ENCODE measurements around the gene DSC3.

DSC3 gene

GRCh38 chr18:30999887-31000628 is 42.5 kb downstream of the DSC3 start:
- TF ChIP-seq EP300 (IDR thresholded peaks at IDR 0.05; ENCODE audit: borderline replicate concordance) (no peak), ZBTB7A (IDR thresholded peaks at IDR 0.05; ENCODE audit: low read depth) (no peak), TAF1 (IDR thresholded peaks at IDR 0.05; ENCODE audit: low read depth) (no peak), YY1 (IDR thresholded peaks at IDR 0.05; ENCODE audit: low read depth) (no peak), CREB1 (IDR thresholded peaks at IDR 0.05; ENCODE audit: low read depth) (no peak), TCF12 (IDR thresholded peaks at IDR 0.05; ENCODE audit: low read depth) (no peak), RAD21 (IDR thresholded peaks at IDR 0.05; ENCODE audit: low read depth) (no peak), MAX (IDR thresholded peaks at IDR 0.05) (no peak), USF1 (IDR thresholded peaks at IDR 0.05) (no peak), REST (IDR thresholded peaks at IDR 0.05; ENCODE audit: low read depth) (no peak), NFIC (IDR thresholded peaks at IDR 0.05) (no peak), TEAD4 (IDR thresholded peaks at IDR 0.05) (no peak), FOXM1 (IDR thresholded peaks at IDR 0.05; ENCODE audit: borderline replicate concordance, low read depth) (no peak)

DNA sequence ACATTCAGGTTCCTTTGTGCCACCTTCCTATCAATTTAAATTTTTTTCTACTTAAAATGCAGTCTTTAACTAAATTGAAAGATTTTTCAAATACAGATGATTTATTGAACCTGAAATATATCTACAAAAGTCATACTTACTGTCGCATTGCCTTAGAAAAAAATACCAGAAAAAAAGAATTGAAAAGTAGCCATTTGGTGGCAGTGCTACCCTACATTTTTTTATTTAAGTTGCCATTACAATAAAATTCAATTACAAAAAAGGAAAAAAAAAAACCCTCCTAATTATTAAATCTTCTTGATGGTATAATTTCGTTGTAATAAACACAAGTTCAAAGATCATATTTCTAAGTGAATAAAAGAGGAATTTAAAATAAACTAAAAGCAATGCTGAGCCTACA is 43.4 kb downstream of the DSC3 start:
- TF ChIP-seq CREB1 (IDR thresholded peaks at IDR 0.05; ENCODE audit: low read depth) (no peak), RAD21 (IDR thresholded peaks at IDR 0.05; ENCODE audit: low read depth) (peak; percentile 39)

- no peak for TF ChIP-seq REST (IDR thresholded peaks at IDR 0.05; ENCODE audit: low read depth)
- no peak for TF ChIP-seq TCF12 (IDR thresholded peaks at IDR 0.05; ENCODE audit: low read depth)
- TF ChIP-seq NFIC (IDR thresholded peaks at IDR 0.05), result no peak
- TF ChIP-seq TAF1 (IDR thresholded peaks at IDR 0.05; ENCODE audit: low read depth), result no peak
- no peak for TF ChIP-seq TEAD4 (IDR thresholded peaks at IDR 0.05)
- TF ChIP-seq EGR1 (IDR thresholded peaks at IDR 0.05), result no peak
- no peak for TF ChIP-seq EP300 (IDR thresholded peaks at IDR 0.05; ENCODE audit: borderline replicate concordance)
- no peak for TF ChIP-seq MAX (IDR thresholded peaks at IDR 0.05)
- no peak for TF ChIP-seq CREB1 (IDR thresholded peaks at IDR 0.05; ENCODE audit: low read depth)
- TF ChIP-seq RAD21 (IDR thresholded peaks at IDR 0.05; ENCODE audit: low read depth), result no peak
- TF ChIP-seq FOXM1 (IDR thresholded peaks at IDR 0.05; ENCODE audit: borderline replicate concordance, low read depth), result no peak
- TF ChIP-seq YY1 (IDR thresholded peaks at IDR 0.05; ENCODE audit: low read depth), result no peak
- no peak for TF ChIP-seq CEBPB (IDR thresholded peaks at IDR 0.05)
- TF ChIP-seq USF1 (IDR thresholded peaks at IDR 0.05), result no peak
- no peak for TF ChIP-seq ZBTB7A (IDR thresholded peaks at IDR 0.05; ENCODE audit: low read depth)
Measured at GRCh38 chr18:30997223-30997622, 45.3 kb downstream of the DSC3 start.

- no peak for TF ChIP-seq TAF1 (IDR thresholded peaks at IDR 0.05; ENCODE audit: low read depth)
- TF ChIP-seq MAX (IDR thresholded peaks at IDR 0.05), result no peak
- no peak for TF ChIP-seq TEAD4 (IDR thresholded peaks at IDR 0.05)
Measured at GRCh38 chr18:30992231-30992630, 50.3 kb downstream of the DSC3 start.

DNA sequence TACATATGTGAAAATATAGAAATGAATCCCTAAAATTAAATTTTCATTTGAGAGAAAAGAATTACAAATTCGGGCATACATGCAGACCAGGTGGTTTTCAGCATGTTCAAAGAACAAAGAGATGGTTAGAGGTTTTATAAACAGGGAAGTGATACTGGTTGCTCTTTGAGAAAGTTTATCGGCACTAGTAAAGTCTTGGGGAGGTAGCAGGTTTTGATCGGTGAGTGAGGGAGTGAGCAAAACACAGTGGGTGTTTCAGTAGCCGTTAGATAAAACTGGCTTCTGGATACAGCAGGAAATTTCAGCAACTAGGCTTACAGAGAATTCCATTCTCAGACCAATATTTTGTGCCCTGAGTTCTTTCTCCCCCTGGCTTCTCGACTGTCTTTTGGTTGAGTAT is 51.1 kb downstream of the DSC3 start:
- TF ChIP-seq CREB1 (IDR thresholded peaks at IDR 0.05; ENCODE audit: low read depth), result no peak
- no peak for TF ChIP-seq MAX (IDR thresholded peaks at IDR 0.05)
- no peak for TF ChIP-seq EGR1 (IDR thresholded peaks at IDR 0.05)

DNA sequence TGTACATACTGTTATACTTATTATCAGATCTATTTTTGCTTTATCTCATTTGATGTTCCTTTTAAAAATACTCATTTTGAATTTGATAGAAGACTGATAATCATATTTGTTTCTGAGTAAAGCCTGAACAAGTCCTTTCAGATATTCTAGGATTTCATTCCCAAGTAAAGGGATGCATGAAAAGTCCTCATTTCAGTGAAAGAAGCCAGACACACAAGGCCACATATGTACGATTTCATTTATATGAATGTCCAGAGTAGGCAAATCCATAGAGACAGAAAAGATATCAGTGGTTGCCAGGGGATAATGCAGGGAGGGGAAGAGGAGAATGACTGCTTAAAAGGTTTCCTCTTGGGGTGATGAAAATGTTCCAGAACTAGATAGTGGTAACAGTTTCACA is 53.4 kb downstream of the DSC3 start:
- TF ChIP-seq YY1 (IDR thresholded peaks at IDR 0.05; ENCODE audit: low read depth) (no peak), MAX (IDR thresholded peaks at IDR 0.05) (no peak), USF1 (IDR thresholded peaks at IDR 0.05) (no peak), TCF12 (IDR thresholded peaks at IDR 0.05; ENCODE audit: low read depth) (no peak), ZBTB7A (IDR thresholded peaks at IDR 0.05; ENCODE audit: low read depth) (no peak), EGR1 (IDR thresholded peaks at IDR 0.05) (no peak), NFIC (IDR thresholded peaks at IDR 0.05) (no peak), RAD21 (IDR thresholded peaks at IDR 0.05; ENCODE audit: low read depth) (no peak), CREB1 (IDR thresholded peaks at IDR 0.05; ENCODE audit: low read depth) (no peak), EP300 (IDR thresholded peaks at IDR 0.05; ENCODE audit: borderline replicate concordance) (no peak)
